Naive thymus-derived CD4-positive, alpha-beta T cell (primary cell): ENCODE measurements around the gene SPATA9. TPM values are rescaled to one million over a fixed set of nuclear protein-coding genes. Genes with fewer than 3 reads are reported as not detected.

ENCODE experiments used
- ATAC-seq: fragments of 150-1000 bp; cut with Tn5 transposase; 2 replicates; pipeline ENCODE4 v1.10.0; 2021; ENCODE audit warnings: mild to moderate bottlenecking, moderate library complexity
- CTCF ChIA-PET: fragments of 350-600 bp; sonication (Branson Sonifier 250); formaldehyde crosslinking; loops from one replicate; lab custom pipeline; 2021; ENCODE audit warnings: antibody characterized with exemption; lab: Charles Lee
- POLR2A ChIA-PET: fragments of 350-600 bp; sonication (Branson Sonifier 250); formaldehyde crosslinking; loops from one replicate; lab custom pipeline; 2021; ENCODE audit warnings: antibody characterized with exemption, inconsistent platforms; lab: Charles Lee
- DNase-seq, 9 donors: peaks; one replicate each; pipeline versions ENCODE4 v3.0.0 to v3.0.0-alpha.2; 2020 to 2022; ENCODE audit warnings: mixed read lengths in 1 of 9
- H3K27ac ChIP-seq: one replicate; pipeline ENCODE4 v1.7.0; 2013; ENCODE audit warnings: mild to moderate bottlenecking, low read depth, low read length, moderate library complexity
- H3K27me3 ChIP-seq, 2 donors: one replicate each; pipeline ENCODE4 v1.7.0; 2013; ENCODE audit warnings: low read length in 2 of 2, mild to moderate bottlenecking in 2 of 2, moderate library complexity in 2 of 2; ENCODE audit not compliant: control insufficient read depth in 2 of 2, insufficient read depth in 2 of 2
- H3K36me3 ChIP-seq, 3 experiments: 1 replicate in 2 of 3; 2 replicates in 1 of 3; pipeline ENCODE4 v1.7.0; 2013; ENCODE audit warnings: low read length in 3 of 3, mild to moderate bottlenecking in 3 of 3, moderate library complexity in 1 of 3; ENCODE audit not compliant: insufficient read depth in 3 of 3, control insufficient read depth in 2 of 3
- H3K4me1 ChIP-seq, 2 donors: one replicate each; pipeline ENCODE4 v1.7.0; 2013; ENCODE audit warnings: low read length in 2 of 2, mild to moderate bottlenecking in 2 of 2, moderate library complexity in 1 of 2; ENCODE audit not compliant: control insufficient read depth in 2 of 2, insufficient read depth in 2 of 2
- H3K4me3 ChIP-seq: 2 replicates; pipeline ENCODE4 v1.7.0; 2013; ENCODE audit warnings: mild to moderate bottlenecking, low read length
- H3K9me3 ChIP-seq, 3 experiments: 1 replicate in 2 of 3; 2 replicates in 1 of 3; pipeline ENCODE4 v1.7.0; 2013; ENCODE audit warnings: low read length in 3 of 3; ENCODE audit not compliant: control insufficient read depth in 2 of 3
- H3K27ac Mint-ChIP-seq, 9 donors: one replicate each; pipeline ENCODE4 v1.8.0; 2020 to 2022; ENCODE audit warnings: mixed read lengths in 9 of 9, mild to moderate bottlenecking in 8 of 9, moderate library complexity in 5 of 9, inconsistent platforms in 2 of 9
- H3K27me3 Mint-ChIP-seq, 5 donors: one replicate each; pipeline ENCODE4 v1.8.0; 2021 to 2022; ENCODE audit warnings: mixed read lengths in 5 of 5, mild to moderate bottlenecking in 1 of 5
- H3K36me3 Mint-ChIP-seq, 5 donors: one replicate each; pipeline ENCODE4 v1.8.0; 2020 to 2022; ENCODE audit warnings: mixed read lengths in 5 of 5, mild to moderate bottlenecking in 3 of 5, inconsistent platforms in 1 of 5
- H3K4me1 Mint-ChIP-seq, 7 donors: one replicate each; pipeline ENCODE4 v1.8.0; 2020 to 2022; ENCODE audit warnings: mixed read lengths in 7 of 7, mild to moderate bottlenecking in 3 of 7, inconsistent platforms in 1 of 7
- H3K4me3 Mint-ChIP-seq, 10 donors: one replicate each; pipeline ENCODE4 v1.8.0; 2020 to 2022; ENCODE audit warnings: mild to moderate bottlenecking in 10 of 10, mixed read lengths in 10 of 10, moderate library complexity in 6 of 10, inconsistent platforms in 2 of 10
- H3K9me3 Mint-ChIP-seq, 11 donors: one replicate each; pipeline ENCODE4 v1.8.0; 2020 to 2022; ENCODE audit warnings: mixed read lengths in 11 of 11, mild to moderate bottlenecking in 4 of 11, inconsistent platforms in 1 of 11, moderate library complexity in 1 of 11
- intact Hi-C, 2 donors: fragments of 100-400 bp; cut with micrococcal nuclease; formaldehyde crosslinking; loops; one replicate each; pipeline ENCODE4 v1.15.1; 2023
- polyA plus RNA-seq, 2 donors: library from polyadenylated mRNA; unstranded; fragments of 300-500 nt; fragmentation: Illumina TruSeq; gene quantifications; one replicate each; pipeline ENCODE4 v1.2.3, GENCODE V29; 2021
- total RNA-seq, 6 experiments: library from RNA in 5 of 6; stranded (reverse) in 5 of 6; gene quantifications; 1 replicate in 5 of 6; 2 replicates in 1 of 6; pipeline ENCODE4 v1.2.3 and lab custom pipeline; 2021 to 2026

Gene SPATA9
- total and polyA plus RNA-seq, 7 experiments from 2014 or later: 0.66 TPM; not detected in 6

DNA sequence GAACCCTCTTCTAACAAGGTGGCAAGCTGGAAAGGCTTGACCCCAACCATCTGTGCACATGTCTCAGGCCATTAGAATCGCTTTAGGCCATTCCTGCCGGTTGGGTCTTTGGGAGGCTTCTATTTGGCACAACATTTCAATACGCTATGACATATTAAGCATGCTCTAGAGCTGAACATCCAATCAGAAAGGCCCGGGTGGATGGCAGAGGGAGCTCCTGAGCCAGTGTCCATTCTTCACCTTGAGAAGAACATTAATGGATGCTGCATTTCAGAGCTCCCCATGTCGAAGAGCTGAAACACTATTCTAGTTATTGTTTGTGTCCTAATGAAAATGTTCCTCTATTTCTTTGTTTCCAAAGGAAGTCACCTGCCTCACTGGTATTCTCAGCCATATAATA lies 12.8 kb downstream of the SPATA9 start:
- Mint-ChIP-seq H3K4me1 (peaks cover 0 to 4% (median 0%) of the 10 kb centered on the region in 7 donors), H3K36me3 (peaks cover 0 to 4% (median 0%) of the 10 kb centered on the region in 5 donors), H3K27ac (no peak overlapping the region), H3K27me3 (peaks cover 0 to 22% (median 0%) of the 10 kb centered on the region in 5 donors), H3K4me3 (no peak overlapping the region), H3K9me3 (no peaks in the 10 kb centered on the region)
- Histone ChIP-seq H3K27me3 (no peaks in the 10 kb centered on the region), H3K4me3 (no peak overlapping the region), H3K36me3 (no peaks in the 10 kb centered on the region), H3K9me3 (no peaks in the 10 kb centered on the region), H3K4me1 (no peaks in the 10 kb centered on the region), H3K27ac (no peak overlapping the region)
- no peak for DNase-seq
- ATAC-seq: no peak
- CTCF ChIA-PET: interaction anchor here (0.5 to 1.2 kb wide), 3 partner anchors 26 to 178 kb away, joined by 3 read pairs; no protein-coding TSS in a partner anchor
- intact Hi-C loops: no loop called here
- POLR2A ChIA-PET: no interaction called here

DNA sequence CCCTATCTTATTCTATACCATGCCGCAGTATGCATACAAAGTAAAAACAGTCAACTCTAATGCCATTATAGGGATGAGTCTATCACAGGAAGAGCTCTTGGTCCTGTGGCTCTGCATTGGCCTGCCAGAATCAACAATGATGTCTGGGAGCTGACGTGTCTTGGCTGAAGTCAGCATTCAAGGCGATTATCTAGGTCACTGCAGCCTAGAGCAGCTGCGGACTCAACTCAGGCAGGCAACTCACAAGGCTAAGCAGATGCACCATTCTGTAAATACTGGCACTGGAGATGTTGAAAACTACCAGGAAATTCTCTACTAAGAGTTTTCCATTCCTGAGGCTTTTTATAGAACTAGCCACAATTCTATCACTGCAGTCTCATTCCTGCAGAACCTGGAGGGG lies 13.3 kb downstream of the SPATA9 start:
- peaks cover 0 to 4% (median 0%) of the 10 kb centered on the region in 5 donors for H3K36me3 Mint-ChIP-seq
- no peak overlapping the region for H3K27ac ChIP-seq
- no peaks in the 10 kb centered on the region for H3K27me3 ChIP-seq
- ChIA-PET POLR2A (no interaction called here), CTCF (interaction anchor here (1.1 to 1.2 kb wide), 2 partner anchors 97 to 178 kb away, joined by 3 read pairs; no protein-coding TSS in a partner anchor)
- no peak overlapping the region for H3K27ac Mint-ChIP-seq
- intact Hi-C loops: no loop called here
- peaks cover 0 to 4% (median 0%) of the 10 kb centered on the region in 7 donors for H3K4me1 Mint-ChIP-seq
- no peaks in the 10 kb centered on the region for H3K4me1 ChIP-seq
- no peaks in the 10 kb centered on the region for H3K9me3 ChIP-seq
- no peak overlapping the region for H3K4me3 Mint-ChIP-seq
- no peaks in the 10 kb centered on the region for H3K9me3 Mint-ChIP-seq
- no peak for DNase-seq
- no peaks in the 10 kb centered on the region for H3K36me3 ChIP-seq
- no peak for ATAC-seq
- H3K27me3 Mint-ChIP-seq: peaks cover 0 to 22% (median 0%) of the 10 kb centered on the region in 5 donors
- H3K4me3 ChIP-seq: no peak overlapping the region

DNA sequence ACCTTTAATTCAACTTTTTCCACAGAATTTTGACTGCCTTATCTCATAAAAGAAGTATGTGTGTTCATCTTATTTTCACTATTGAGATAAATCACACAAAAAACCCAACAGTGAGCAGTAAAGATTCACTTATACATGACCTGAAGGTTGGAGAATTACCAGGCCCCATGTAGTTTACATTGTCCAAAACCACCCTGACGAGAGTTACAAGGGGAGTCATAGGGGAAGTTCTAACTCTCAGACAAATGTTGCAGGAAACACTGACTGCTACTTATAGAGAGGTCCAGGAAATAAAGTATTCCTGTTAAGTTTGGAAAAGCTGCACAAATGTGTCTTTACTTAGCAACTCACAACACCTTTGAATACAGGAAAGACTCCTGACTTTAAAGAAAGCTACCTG lies 14.1 kb downstream of the SPATA9 start:
- Mint-ChIP-seq H3K27me3 (peaks cover 0 to 18% (median 0%) of the 10 kb centered on the region in 5 donors), H3K27ac (no peak overlapping the region), H3K9me3 (no peaks in the 10 kb centered on the region), H3K36me3 (peaks cover 0 to 4% (median 0%) of the 10 kb centered on the region in 5 donors), H3K4me1 (peaks cover 0 to 8% (median 6%) of the 10 kb centered on the region in 7 donors), H3K4me3 (no peak overlapping the region)
- Histone ChIP-seq H3K27ac (no peak overlapping the region), H3K36me3 (no peaks in the 10 kb centered on the region), H3K4me3 (no peak overlapping the region), H3K4me1 (peaks cover 0 to 5% of the 10 kb centered on the region in 2 donors), H3K9me3 (no peaks in the 10 kb centered on the region), H3K27me3 (no peaks in the 10 kb centered on the region)
- ATAC-seq (no peak), DNase-seq (no peak)
- ChIA-PET CTCF (interaction anchor here (0.6 kb wide), 1 partner anchor 137 kb away, joined by 3 read pairs; no protein-coding TSS in a partner anchor), POLR2A (no interaction called here)
- intact Hi-C loops: no loop called here

DNA sequence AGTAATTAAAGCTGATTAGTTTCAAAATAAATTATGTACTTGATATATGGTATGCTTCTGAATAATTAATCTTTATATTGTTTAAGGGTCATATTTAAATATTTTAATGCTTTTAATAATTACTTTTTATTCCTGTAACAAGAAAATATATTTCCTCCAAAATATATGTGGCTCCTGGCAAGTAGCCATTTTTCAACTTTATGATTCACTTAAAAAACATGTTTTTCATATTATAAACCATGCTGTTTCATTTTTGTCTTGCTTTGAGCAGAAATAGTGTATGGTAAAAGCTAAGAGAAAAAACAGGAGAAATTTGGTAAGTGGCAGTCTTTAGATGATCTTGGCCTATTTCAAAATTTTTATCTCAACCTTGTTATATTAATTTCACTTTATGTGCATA lies 14.6 kb downstream of the SPATA9 start:
- intact Hi-C loops: no loop called here
- Histone ChIP-seq H3K9me3 (no peaks in the 10 kb centered on the region), H3K27me3 (no peaks in the 10 kb centered on the region), H3K4me3 (no peak overlapping the region), H3K4me1 (peaks cover 0 to 5% of the 10 kb centered on the region in 2 donors), H3K36me3 (no peaks in the 10 kb centered on the region), H3K27ac (no peak overlapping the region)
- Mint-ChIP-seq H3K27me3 (peaks cover 0 to 13% (median 0%) of the 10 kb centered on the region in 5 donors), H3K9me3 (no peaks in the 10 kb centered on the region), H3K27ac (no peak overlapping the region), H3K36me3 (peaks cover 0 to 4% (median 0%) of the 10 kb centered on the region in 5 donors), H3K4me3 (no peak overlapping the region), H3K4me1 (peaks cover 0 to 8% (median 6%) of the 10 kb centered on the region in 7 donors)
- CTCF ChIA-PET: interaction anchor here (0.6 kb wide), 1 partner anchor 138 kb away, joined by 3 read pairs; no protein-coding TSS in a partner anchor
- DNase-seq (no peak), ATAC-seq (no peak)
- POLR2A ChIA-PET: no interaction called here

DNA sequence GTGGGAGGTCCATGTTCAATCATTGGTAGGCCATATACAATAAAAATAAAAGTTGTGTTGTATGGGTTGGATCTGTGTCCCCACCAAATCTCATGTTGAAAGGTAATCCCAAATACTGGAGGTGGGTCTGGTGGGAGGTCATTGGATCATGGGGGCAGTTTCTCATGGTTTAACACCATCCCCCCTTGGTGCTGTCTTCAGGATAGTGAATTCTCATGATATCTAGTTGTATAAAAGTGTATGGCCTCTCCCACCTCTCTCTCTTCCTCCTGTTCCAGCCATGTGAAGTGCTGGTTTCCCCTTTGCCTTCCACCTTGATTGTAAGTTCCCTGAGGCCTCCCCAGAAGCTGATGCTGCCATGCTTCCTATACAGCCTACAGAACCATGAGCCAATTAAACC lies 15.1 kb downstream of the SPATA9 start:
- H3K27me3 Mint-ChIP-seq: peaks cover 0 to 10% (median 0%) of the 10 kb centered on the region in 5 donors
- H3K27ac Mint-ChIP-seq: no peak overlapping the region
- DNase-seq: no peak
- H3K9me3 ChIP-seq: no peaks in the 10 kb centered on the region
- no peaks in the 10 kb centered on the region for H3K36me3 ChIP-seq
- H3K9me3 Mint-ChIP-seq: no peaks in the 10 kb centered on the region
- peaks cover 0 to 8% (median 6%) of the 10 kb centered on the region in 7 donors for H3K4me1 Mint-ChIP-seq
- intact Hi-C loops: no loop called here
- H3K4me1 ChIP-seq: peaks cover 0 to 5% of the 10 kb centered on the region in 2 donors
- H3K27me3 ChIP-seq: no peaks in the 10 kb centered on the region
- H3K27ac ChIP-seq: no peak overlapping the region
- H3K36me3 Mint-ChIP-seq: peaks cover 0 to 4% (median 0%) of the 10 kb centered on the region in 5 donors
- CTCF ChIA-PET: interaction anchor here (0.6 to 2.3 kb wide), 2 partner anchors 114 to 877 kb away, joined by 3 to 8 read pairs; no protein-coding TSS in a partner anchor
- ATAC-seq: no peak
- no peak overlapping the region for H3K4me3 Mint-ChIP-seq
- no peak overlapping the region for H3K4me3 ChIP-seq
- POLR2A ChIA-PET: no interaction called here

DNA sequence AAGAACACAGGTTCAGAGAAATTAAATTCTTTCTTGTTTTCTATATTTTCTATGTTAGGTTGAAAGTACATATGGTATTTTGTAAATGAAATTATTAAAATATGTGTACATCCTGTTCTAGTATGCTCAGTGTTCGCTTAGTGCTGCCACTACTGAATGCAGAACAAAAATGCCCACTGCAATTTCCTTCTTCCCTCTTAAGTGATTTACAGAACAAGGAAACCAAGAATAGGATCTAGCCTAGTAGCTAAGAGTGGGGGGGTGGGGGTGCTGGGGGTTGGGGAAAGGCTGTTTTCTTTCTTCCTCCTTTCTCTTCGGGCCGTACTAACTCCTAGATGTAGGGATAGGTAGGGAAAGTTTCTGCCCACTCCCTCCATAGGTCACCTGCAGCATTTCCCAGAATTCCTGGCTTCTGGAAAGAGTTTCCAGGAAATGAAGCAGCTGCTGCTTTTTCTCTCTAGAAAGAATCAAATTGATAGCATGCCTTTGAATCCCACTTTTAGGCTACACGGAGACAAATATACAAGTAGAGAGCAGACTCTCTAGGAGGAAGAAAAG lies 15.7 kb downstream of the SPATA9 start:
- Mint-ChIP-seq H3K4me1 (peaks cover 0 to 8% (median 3%) of the 10 kb centered on the region in 7 donors), H3K9me3 (no peaks in the 10 kb centered on the region), H3K4me3 (no peak overlapping the region), H3K27ac (no peak overlapping the region), H3K27me3 (peaks cover 0 to 13% (median 0%) of the 10 kb centered on the region in 5 donors), H3K36me3 (peaks cover 0 to 4% (median 0%) of the 10 kb centered on the region in 5 donors)
- H3K4me3 ChIP-seq: no peak overlapping the region
- ATAC-seq (no peak), DNase-seq (no peak)
- CTCF ChIA-PET: interaction anchor here (0.5 to 2.3 kb wide), 4 partner anchors 34 to 878 kb away, joined by 3 to 8 read pairs (median 4); no protein-coding TSS in a partner anchor
- H3K27ac ChIP-seq: no peak overlapping the region
- intact Hi-C loops: no loop called here
- POLR2A ChIA-PET: interaction anchor here (0.9 kb wide), 1 partner anchor 45 kb away, joined by 3 read pairs; no protein-coding TSS in a partner anchor
- peaks cover 0 to 5% of the 10 kb centered on the region in 2 donors for H3K4me1 ChIP-seq
- H3K36me3 ChIP-seq: no peaks in the 10 kb centered on the region
- no peaks in the 10 kb centered on the region for H3K27me3 ChIP-seq
- no peaks in the 10 kb centered on the region for H3K9me3 ChIP-seq
